Measurements from ENCODE around the gene CACNA1I. TPM values are rescaled to one million over a fixed set of nuclear protein-coding genes. Genes with fewer than 3 reads are reported as not detected.

CACNA1I gene
- total RNA-seq, 1 experiment from 2014 or later, result 0.15 TPM

- no peaks in the 10 kb centered on the region for H3K79me2 ChIP-seq (ENCODE audit: insufficient read depth, low read length)
- no peak overlapping the region for H3K4me3 ChIP-seq (replicated peaks in 1 of 2; ENCODE audit: low read depth in 1 of 2, low read length in 2 of 2)
- no peak overlapping the region for H2AFZ ChIP-seq (ENCODE audit: low read depth, low read length, poor library complexity, severe bottlenecking)
- H3K9me2 ChIP-seq (ENCODE audit: insufficient read depth), result no peaks in the 10 kb centered on the region
- ATAC-seq, result 0 out of 2 replicates have a peak, but pooled peaks have one; percentile 25
- ChIA-PET POLR2A (no interaction called here), CTCF (no interaction called here), RAD21 (ENCODE audit: low non-redundant PET in 1 of 2, low total read pairs in 2 of 2, uncharacterized antibody in 2 of 2, unreplicated experiment in 2 of 2) (no interaction called here)
- H3K36me3 ChIP-seq (ENCODE audit: control insufficient read depth in 1 of 2, insufficient read depth in 2 of 2, low read length in 2 of 2), result no peaks in the 10 kb centered on the region
- no peak overlapping the region for H3K4me2 ChIP-seq (ENCODE audit: low read length)
- no peak overlapping the region for H3K27ac ChIP-seq (ENCODE audit: low read depth, low read length)
- H3K4me1 ChIP-seq (ENCODE audit: control insufficient read depth in 1 of 2, insufficient read depth in 2 of 2, low read length in 2 of 2), result no peaks in the 10 kb centered on the region
- no peaks in the 10 kb centered on the region for H3K27me3 ChIP-seq (ENCODE audit: insufficient read depth, low read length)
- H3K9ac ChIP-seq (ENCODE audit: low read length), result no peak overlapping the region
- no peak for TF ChIP-seq SRF (IDR thresholded peaks at IDR 0.05; ENCODE audit: low read depth)
- TF ChIP-seq SIN3A (IDR thresholded peaks at IDR 0.05; ENCODE audit: low read depth), result no peak
- no peak for DNase-seq (ENCODE audit: low read depth, low spot score)
- BruUV-seq (replicated peaks), result no TSS peak
- H3K9me3 ChIP-seq (ENCODE audit: control insufficient read depth in 1 of 2, insufficient read depth in 1 of 2, low read depth in 1 of 2, low read length in 2 of 2), result no peaks in the 10 kb centered on the region
- no peaks in the 10 kb centered on the region for H4K20me1 ChIP-seq (ENCODE audit: insufficient read depth)
- intact Hi-C loops (cut with micrococcal nuclease), result no loop called here
Observed at GRCh38 chr22:39643311-39644083, 72.9 kb downstream of the CACNA1I start.

- Histone ChIP-seq H3K36me3 (ENCODE audit: control insufficient read depth in 1 of 2, insufficient read depth in 2 of 2, low read length in 2 of 2) (no peaks in the 10 kb centered on the region), H3K4me2 (ENCODE audit: low read length) (no peak overlapping the region), H2AFZ (ENCODE audit: low read depth, low read length, poor library complexity, severe bottlenecking) (no peak overlapping the region), H3K4me3 (replicated peaks in 1 of 2; ENCODE audit: low read depth in 1 of 2, low read length in 2 of 2) (no peak overlapping the region), H3K9me3 (ENCODE audit: control insufficient read depth in 1 of 2, insufficient read depth in 1 of 2, low read depth in 1 of 2, low read length in 2 of 2) (no peaks in the 10 kb centered on the region), H3K27ac (ENCODE audit: low read depth, low read length) (no peak overlapping the region), H3K9me2 (ENCODE audit: insufficient read depth) (no peaks in the 10 kb centered on the region), H3K4me1 (ENCODE audit: control insufficient read depth in 1 of 2, insufficient read depth in 2 of 2, low read length in 2 of 2) (no peaks in the 10 kb centered on the region), H3K9ac (ENCODE audit: low read length) (no peak overlapping the region), H3K27me3 (ENCODE audit: insufficient read depth, low read length) (no peaks in the 10 kb centered on the region), H3K79me2 (ENCODE audit: insufficient read depth, low read length) (no peaks in the 10 kb centered on the region), H4K20me1 (ENCODE audit: insufficient read depth) (no peaks in the 10 kb centered on the region)
- POLR2A ChIA-PET, result no interaction called here
- RAD21 ChIA-PET (ENCODE audit: low non-redundant PET in 1 of 2, low total read pairs in 2 of 2, uncharacterized antibody in 2 of 2, unreplicated experiment in 2 of 2), result no interaction called here
- no peak for DNase-seq (ENCODE audit: low read depth, low spot score)
- CTCF ChIA-PET, result no interaction called here
- no peak for ATAC-seq
- BruUV-seq (replicated peaks), result no TSS peak
- intact Hi-C loops (cut with micrococcal nuclease), result no loop called here
- TF ChIP-seq ATF3 (IDR thresholded peaks at IDR 0.05) (no peak), SP1 (IDR thresholded peaks at IDR 0.05; ENCODE audit: low read depth) (no peak), MAX (IDR thresholded peaks at IDR 0.05) (no peak), POLR2A (IDR thresholded peaks at IDR 0.05; ENCODE audit: borderline replicate concordance, extremely low read depth, insufficient read depth, insufficient read length) (no peak), ZBTB33 (IDR thresholded peaks at IDR 0.05; ENCODE audit: extremely low read depth, insufficient replicate concordance, low read length) (no peak), YY1 (IDR thresholded peaks at IDR 0.05; ENCODE audit: extremely low read depth, insufficient replicate concordance, low read depth, low read length) (no peak), REST (IDR thresholded peaks at IDR 0.05; ENCODE audit: low read depth) (no peak), POLR2AphosphoS5 (IDR thresholded peaks at IDR 0.05; ENCODE audit: low read depth, low read length) (no peak), ELF1 (IDR thresholded peaks at IDR 0.05; ENCODE audit: borderline replicate concordance, low read depth) (no peak), CBX3 (IDR thresholded peaks at IDR 0.05; ENCODE audit: low read depth) (no peak), FOSL1 (IDR thresholded peaks at IDR 0.05; ENCODE audit: low read depth) (no peak), RAD21 (IDR thresholded peaks at IDR 0.05; ENCODE audit: low read depth) (no peak), JUND (IDR thresholded peaks at IDR 0.05) (no peak), CEBPB (IDR thresholded peaks at IDR 0.05; ENCODE audit: low read depth) (no peak)
Observed at GRCh38 chr22:39645532-39645931, 75.0 kb downstream of the CACNA1I start.
